K562 (cell line): ENCODE measurements around the gene CHL1. TPM values are rescaled to one million over a fixed set of nuclear protein-coding genes. Genes with fewer than 3 reads are reported as not detected.

Source experiments
- ATAC-seq: fragments of 200-7000 bp; cut with Tn5 transposase; 3 replicates; pipeline ENCODE4 v1.9.1; 2020; ENCODE audit warnings: moderate library complexity
- BruUV-seq: library from RNA; stranded (reverse); fragments of 400-500 nt; replicated peaks from 2 replicates; lab custom pipeline; 2021; lab: Mats Ljungman, UMichigan
- CTCF ChIA-PET: fragments of 300-600 bp; formaldehyde crosslinking; extraction: SDS; loops from one replicate; lab custom pipeline; 2021; ENCODE audit warnings: low intra/inter-chr PET ratio; lab: Yijun Ruan, JAX
- POLR2A ChIA-PET: fragments of 300-600, 350-650 bp; sonication (Branson Sonifier 250); formaldehyde crosslinking; extraction: SDS; loops from one replicate; lab custom pipeline; 2021; ENCODE audit warnings: antibody characterized with exemption, inconsistent platforms; lab: Yijun Ruan, JAX
- DNase-seq, 4 experiments: peaks; one replicate each; pipeline versions ENCODE4 v3.0.0 to v3.0.0-alpha.2; 2011 to 2018; ENCODE audit warnings: low spot score in 3 of 4, mixed read lengths in 3 of 4; ENCODE audit errors: extremely low read depth in 1 of 4
- FAIRE-seq: peaks from 2 replicates; lab custom pipeline; 2011; peaks lifted over from hg19 to GRCh38; lab: Jason Lieb, UNC
- H2AFZ ChIP-seq: 2 replicates; pipeline ENCODE4 v1.6.0; 2011; ENCODE audit warnings: low read depth, low read length, control low read depth, inconsistent platforms
- H3K27ac ChIP-seq: fragments of 200-600 bp; 3 replicates; pipeline ENCODE4 v1.8.0; 2011; ENCODE audit warnings: low read depth, mild to moderate bottlenecking, control low read depth, inconsistent platforms, low read length, moderate library complexity, mixed read lengths; ENCODE audit errors: extremely low read depth
- H3K27me3 ChIP-seq, 2 experiments: fragments of 300-600 bp in 1 of 2; 2 replicates in 1 of 2; 3 replicates in 1 of 2; pipeline versions ENCODE4 v1.6.0 to v1.8.0; 2011; ENCODE audit warnings: inconsistent platforms in 2 of 2, low read length in 2 of 2, mild to moderate bottlenecking in 1 of 2, mixed read lengths in 1 of 2, moderate library complexity in 1 of 2; ENCODE audit not compliant: control insufficient read depth in 2 of 2, insufficient read depth in 2 of 2
- H3K36me3 ChIP-seq: fragments of 300-600 bp; 3 replicates; pipeline ENCODE4 v1.8.0; 2011; ENCODE audit warnings: mild to moderate bottlenecking, low read length, inconsistent platforms; ENCODE audit not compliant: control insufficient read depth, insufficient read depth
- H3K4me1 ChIP-seq, 2 experiments: fragments of 200-600 bp in 1 of 2; replicated peaks in 1 of 2; 2 replicates in 1 of 2; 3 replicates in 1 of 2; pipeline versions ENCODE4 v1.5.1 to v1.8.0; 2011; ENCODE audit warnings: inconsistent platforms in 2 of 2, low read length in 2 of 2, mild to moderate bottlenecking in 1 of 2, mixed read lengths in 1 of 2, moderate library complexity in 1 of 2; ENCODE audit not compliant: control insufficient read depth in 2 of 2, insufficient read depth in 2 of 2
- H3K4me2 ChIP-seq: 2 replicates; pipeline ENCODE4 v1.6.1; 2011; ENCODE audit warnings: low read length, control low read depth, inconsistent platforms, mixed read lengths; ENCODE audit not compliant: insufficient read depth
- H3K4me3 ChIP-seq: fragments of 200-600 bp; sonication (generic), shearing (Covaris generic); 2 replicates; pipeline ENCODE4 v1.5.1; 2016; ENCODE audit warnings: control low read depth, inconsistent platforms
- H3K79me2 ChIP-seq: fragments of 200-600 bp; 3 replicates; pipeline ENCODE4 v1.8.0; 2011; ENCODE audit warnings: low read length, inconsistent platforms; ENCODE audit not compliant: control insufficient read depth, insufficient read depth
- H3K9ac ChIP-seq, 2 experiments: 2 replicates each; pipeline versions ENCODE4 v1.6.0 to v1.6.1; 2011; ENCODE audit warnings: low read depth in 2 of 2, low read length in 2 of 2, control low read depth in 1 of 2, inconsistent platforms in 1 of 2, mild to moderate bottlenecking in 1 of 2, mixed read lengths in 1 of 2; ENCODE audit not compliant: insufficient read depth in 1 of 2
- H3K9me1 ChIP-seq: one replicate; pipeline ENCODE4 v1.6.0; 2011; ENCODE audit warnings: inconsistent platforms, mild to moderate bottlenecking, low read length, moderate library complexity; ENCODE audit not compliant: control insufficient read depth, insufficient read depth
- H3K9me3 ChIP-seq: replicated peaks from 2 replicates; pipeline ENCODE4 v1.5.1; 2011; ENCODE audit warnings: low read depth, low read length, inconsistent platforms; ENCODE audit not compliant: control insufficient read depth, insufficient read depth
- H4K20me1 ChIP-seq: replicated peaks from 2 replicates; pipeline ENCODE4 v1.6.1; 2011; ENCODE audit warnings: low read length, inconsistent platforms, mixed read lengths; ENCODE audit not compliant: control insufficient read depth, insufficient read depth
- C11orf30 ChIP-seq: fragments of 450-650 bp; IDR thresholded peaks from 2 replicates; pipeline ENCODE4 v1.6.1; 2016; ENCODE audit warnings: low read depth, mild to moderate bottlenecking
- GTF2F1 ChIP-seq: IDR thresholded peaks from 2 replicates; pipeline ENCODE4 v1.6.1; 2011; ENCODE audit warnings: low read depth, low read length, improper control_type of control experiment
- MAFF ChIP-seq: IDR thresholded peaks from 2 replicates; pipeline ENCODE4 v1.6.1; 2012; ENCODE audit warnings: low read length, improper control_type of control experiment
- MAFG ChIP-seq: fragments of 450-650 bp; conservative IDR thresholded peaks from 2 replicates; pipeline ENCODE4 v1.6.1; 2016; ENCODE audit warnings: missing genetic modification characterization, missing compliant biosample characterization
- PHF8 ChIP-seq: fragments of 200-600 bp; sonication (generic); IDR thresholded peaks from 2 replicates; pipeline ENCODE4 v1.6.1; 2012; ENCODE audit warnings: mixed run types, mild to moderate bottlenecking, inconsistent platforms, low read length, moderate library complexity, borderline replicate concordance
- SMARCA5 ChIP-seq: fragments of 450-650 bp; IDR thresholded peaks from 2 replicates; pipeline ENCODE4 v1.6.1; 2016
- SMARCE1 ChIP-seq: fragments of 450-650 bp; IDR thresholded peaks from 2 replicates; pipeline ENCODE4 v1.7.1; 2016; ENCODE audit warnings: mild to moderate bottlenecking
- U2AF2 ChIP-seq: fragments of 200-400 bp; formaldehyde crosslinking; optimal IDR thresholded peaks from 2 replicates; pipeline ENCODE3; 2017; ENCODE audit warnings: low read depth, mild to moderate bottlenecking, low read length
- USF2 ChIP-seq: sonication (generic); formaldehyde crosslinking; IDR thresholded peaks from 2 replicates; pipeline ENCODE4 v1.5.0; 2020; ENCODE audit warnings: missing genetic modification reagents
- ZNF3 ChIP-seq: fragments of 250-450 bp; sonication (Bioruptor Pico); IDR thresholded peaks from 2 replicates; pipeline ENCODE4 v1.5.0; 2021; ENCODE audit warnings: mild to moderate bottlenecking, moderate library complexity
- ZNF316 ChIP-seq: fragments of 450-650 bp; IDR thresholded peaks from 2 replicates; pipeline ENCODE4 v1.6.1; 2016
- ZNF699 ChIP-seq: fragments of 250-450 bp; sonication (Bioruptor Pico); IDR thresholded peaks from 2 replicates; pipeline ENCODE4 v1.8.0; 2021; ENCODE audit warnings: mild to moderate bottlenecking, moderate library complexity; ENCODE audit not compliant: insufficient replicate concordance
- ZNF707 ChIP-seq: fragments of 250-450 bp; sonication (Bioruptor Pico); conservative IDR thresholded peaks from 2 replicates; pipeline ENCODE4 v1.8.0; 2022; ENCODE audit warnings: inconsistent platforms, mild to moderate bottlenecking, moderate library complexity
- WGBS: fragments of 100-300 bp; shearing (Covaris generic); methylation state at CpG from one replicate; pipeline ENCODE4 v1.1.6; 2016; ENCODE audit warnings: low coverage, mixed read lengths; ENCODE audit not compliant: insufficient coverage; ENCODE audit errors: missing lambda C conversion rate; 5-methylcytosine and 5-hydroxymethylcytosine counted together
- in situ Hi-C: fragments of 300-500 bp; cut with MboI; formaldehyde crosslinking; loops from 4 replicates; pipeline ENCODE4 v1.15.0; 2018; ENCODE audit warnings: inconsistent platforms, mixed read lengths
- intact Hi-C: fragments of 100-400 bp; cut with micrococcal nuclease; formaldehyde crosslinking; loops from 2 replicates; pipeline ENCODE4 v1.14.2; 2022
- polyA plus RNA-seq, 8 experiments: library from polyadenylated mRNA; depleted of rRNA in 4 of 8; stranded (reverse) in 5 of 8; unstranded in 3 of 8; fragments of >200 nt; fragmentation: Nextera tagmentation in 2 of 8; fragmentation: Illumina TruSeq in 1 of 8; extraction: Ambion mirVana in 2 of 8; extraction: Trizol in 1 of 8; gene quantifications; 2 replicates each; pipeline versions ENCODE4 v1.2.1 to v1.2.3, GENCODE V29; 2011 to 2014; ENCODE audit warnings: inconsistent platforms in 1 of 8, missing spikeins in 1 of 8
- total RNA-seq, 7 experiments: library from RNA; depleted of rRNA in 6 of 7; stranded (reverse); fragments of >200 nt in 6 of 7; fragmentation: Illumina TruSeq in 2 of 7; extraction: Trizol in 2 of 7; gene quantifications; 2 replicates each; pipeline versions ENCODE4 v1.2.1 to v1.2.3, GENCODE V29; 2011 to 2021; ENCODE audit warnings: low replicate concordance in 1 of 7

The CHL1 gene
- total and polyA plus RNA-seq, 9 of the 15 experiments (the other 6 are each of a cell fraction or from before 2014, with no cell fraction given) = 0.02 TPM; not detected in 8

GRCh38 chr3:353191-353739 lies 156.7 kb downstream of the CHL1 start:
- no peaks in the 10 kb centered on the region for H3K9me3 ChIP-seq
- H3K4me3 ChIP-seq = no peak overlapping the region
- FAIRE-seq (no peak), DNase-seq (no peak), ATAC-seq (no peak)
- TF ChIP-seq SMARCA5 (no peak), MAFG (tag) (peak; percentile 29; the same call in 1 of the 2 replicates), PHF8 (no peak), MAFF (peak; percentile 4; the same call in 1 of the 2 replicates), SMARCE1 (no peak), USF2 (CRISPR knock-in tag) (no peak), ZNF3 (CRISPR knock-in tag) (no peak), ZNF316 (peak; percentile 62), ZNF699 (CRISPR knock-in tag) (no peak), C11orf30 (0 out of 2 replicates have a peak, but pooled peaks have one; percentile 53), U2AF2 (no peak), ZNF707 (CRISPR knock-in tag) (no peak), GTF2F1 (no peak)
- POLR2A ChIA-PET = no interaction called here
- H4K20me1 ChIP-seq = no peaks in the 10 kb centered on the region
- no peak overlapping the region for H2AFZ ChIP-seq
- no peaks in the 10 kb centered on the region for H3K79me2 ChIP-seq
- no peak overlapping the region for H3K4me2 ChIP-seq
- no TSS peak for BruUV-seq
- H3K9me1 ChIP-seq = no peaks in the 10 kb centered on the region
- CTCF ChIA-PET = no interaction called here
- H3K27ac ChIP-seq = no peak overlapping the region
- H3K36me3 ChIP-seq = no peaks in the 10 kb centered on the region
- H3K27me3 ChIP-seq = no peaks in the 10 kb centered on the region
- intact Hi-C loops = no loop called here
- H3K4me1 ChIP-seq = no peaks in the 10 kb centered on the region
- no peak overlapping the region for H3K9ac ChIP-seq
- 0% methylated on average over 3 of the region's 3 CpGs for WGBS
- in situ Hi-C loops = no loop called here
